GM18499 (cell line): ENCODE data around the gene IKZF3.
"Not testable (repeated sequence)": the region's sequence is repeated elsewhere in the genome, so short reads cannot be mapped to it uniquely, and the experiment has no call there.

ENCODE experiments used
- ATAC-seq: cut with Tn5 transposase; IDR thresholded peaks from one replicate; pipeline ENCODE4 v1.9.1; 2021; ENCODE audit warnings: moderate number of reproducible peaks; ENCODE audit not compliant: insufficient read depth, unreplicated experiment

IKZF3 gene

GRCh38 chr17:39787743-39788484 lies 76.2 kb downstream of the IKZF3 start:
- ATAC-seq: no peak

GRCh38 chr17:39787041-39787440 lies 77.1 kb downstream of the IKZF3 start:
- no peak for ATAC-seq

DNA sequence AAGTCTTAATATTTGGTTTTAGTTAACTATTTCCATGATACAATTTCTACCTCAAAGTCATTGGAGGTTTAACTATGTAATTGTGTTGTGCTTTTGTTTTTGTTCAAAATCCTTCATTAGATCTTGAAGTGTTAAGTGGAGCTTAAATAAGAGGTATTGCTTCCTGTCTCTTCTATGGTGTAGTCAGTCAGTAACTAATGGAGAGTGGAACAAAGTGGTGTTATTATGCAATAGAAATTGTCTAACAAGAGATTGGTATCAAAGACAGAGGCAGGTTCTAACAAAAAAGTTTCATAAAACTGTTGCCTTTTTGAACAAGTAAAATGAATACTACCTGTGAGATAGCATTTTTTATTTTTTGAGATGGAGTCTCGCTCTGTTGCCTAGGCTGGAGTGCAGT lies 81.1 kb downstream of the IKZF3 start:
- no peak for ATAC-seq

DNA sequence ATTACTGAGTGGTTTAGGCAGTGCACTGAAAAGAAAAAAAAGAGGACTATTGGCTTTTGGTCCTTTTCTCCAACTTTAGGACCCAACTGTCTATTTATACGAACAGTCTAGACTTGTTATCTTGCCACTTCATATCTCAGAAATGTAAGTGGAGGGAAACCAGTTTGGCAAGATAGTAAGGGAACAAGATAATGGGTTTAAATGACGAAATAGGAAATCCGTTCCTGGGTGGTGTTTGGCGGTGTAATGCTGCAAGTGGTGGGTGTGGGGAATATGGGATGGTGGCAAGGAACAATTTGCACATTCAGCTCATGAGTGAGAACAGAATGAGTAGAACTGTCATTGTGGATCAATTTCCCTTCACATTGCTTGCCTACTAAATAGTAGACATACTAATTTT lies 81.6 kb downstream of the IKZF3 start:
- no peak for ATAC-seq

DNA sequence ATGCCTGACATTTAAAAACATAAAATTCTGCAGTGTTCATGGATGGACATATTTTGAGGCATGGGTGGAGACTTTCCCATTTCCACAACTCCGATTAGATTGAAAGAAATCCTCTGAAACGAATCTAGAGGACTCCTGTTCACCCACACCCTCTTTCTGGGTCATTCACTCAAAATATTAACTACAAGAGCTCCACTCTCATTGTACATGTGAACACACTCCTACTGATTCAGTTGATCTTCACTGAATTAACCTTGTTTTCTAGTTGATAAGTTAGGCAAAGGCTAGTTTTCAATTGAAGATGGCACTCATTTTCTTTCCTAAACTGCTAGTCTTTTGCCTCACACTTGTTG lies 82.3 kb downstream of the IKZF3 start:
- ATAC-seq: no peak

GRCh38 chr17:39781031-39781860 lies 82.9 kb downstream of the IKZF3 start:
- ATAC-seq: no peak

DNA sequence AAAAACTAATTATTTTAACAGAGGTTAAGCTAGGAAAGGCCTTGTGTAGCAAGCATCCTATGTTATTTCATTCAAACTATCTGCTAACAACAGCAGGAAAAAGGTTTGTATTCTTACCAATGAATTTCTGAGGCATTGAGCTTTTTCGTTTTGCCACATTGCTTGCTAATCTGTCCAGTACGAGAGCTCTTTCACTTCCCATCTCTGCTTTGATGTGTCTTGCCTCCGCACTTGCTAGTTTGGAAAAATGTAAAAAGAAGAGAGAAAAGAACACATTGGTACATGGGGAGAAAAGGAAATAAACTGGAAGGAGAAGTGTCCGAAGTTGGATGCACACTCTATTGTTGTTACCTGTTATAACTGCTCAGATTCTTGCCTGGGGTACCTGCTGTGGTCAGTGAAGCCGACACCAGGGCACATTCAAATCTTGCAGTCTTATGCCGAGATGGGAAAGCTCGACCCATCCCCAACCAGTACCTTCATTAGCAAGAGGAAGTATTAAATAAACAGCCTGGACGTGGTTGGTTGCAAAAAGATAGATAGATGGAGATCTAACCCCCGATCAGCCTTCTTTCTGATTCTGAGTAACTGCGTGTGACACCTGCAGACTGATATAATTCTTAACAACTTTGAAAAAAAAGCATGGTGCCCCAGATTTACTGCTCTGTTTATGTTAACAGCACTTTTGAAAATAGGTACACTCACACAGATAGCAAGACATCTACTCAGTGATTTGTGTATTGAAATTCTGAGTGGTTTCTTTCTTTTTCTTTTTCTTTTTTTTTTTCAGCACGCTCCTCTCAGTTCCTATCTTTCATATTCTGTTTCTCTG lies 86.4 kb downstream of the IKZF3 start:
- ATAC-seq: peak; percentile 45

- no peak for ATAC-seq
Measured at GRCh38 chr17:39776252-39776651, 87.9 kb downstream of the IKZF3 start.

- ATAC-seq: no peak
Measured at GRCh38 chr17:39775031-39775430, 89.1 kb downstream of the IKZF3 start.

DNA sequence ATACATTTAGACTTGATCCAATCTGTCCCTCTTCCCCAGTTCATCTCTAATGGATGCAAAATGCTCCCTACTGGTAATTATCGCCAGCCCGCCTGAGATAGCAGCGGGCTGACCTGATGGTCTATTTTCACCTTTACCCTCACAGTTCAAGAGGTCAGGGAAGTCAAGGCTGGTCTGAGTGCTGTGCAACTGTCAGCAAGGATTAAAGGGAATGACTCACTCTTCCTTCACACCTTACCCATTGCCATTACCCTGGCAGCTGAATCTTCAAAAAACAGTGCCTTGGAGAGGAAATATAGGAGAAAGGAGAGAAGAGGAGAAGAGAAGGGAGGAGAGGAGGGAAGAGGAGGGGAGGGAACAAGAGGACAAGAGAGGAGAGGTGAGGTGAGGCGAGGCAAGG lies 90.1 kb downstream of the IKZF3 start:
- no peak for ATAC-seq

DNA sequence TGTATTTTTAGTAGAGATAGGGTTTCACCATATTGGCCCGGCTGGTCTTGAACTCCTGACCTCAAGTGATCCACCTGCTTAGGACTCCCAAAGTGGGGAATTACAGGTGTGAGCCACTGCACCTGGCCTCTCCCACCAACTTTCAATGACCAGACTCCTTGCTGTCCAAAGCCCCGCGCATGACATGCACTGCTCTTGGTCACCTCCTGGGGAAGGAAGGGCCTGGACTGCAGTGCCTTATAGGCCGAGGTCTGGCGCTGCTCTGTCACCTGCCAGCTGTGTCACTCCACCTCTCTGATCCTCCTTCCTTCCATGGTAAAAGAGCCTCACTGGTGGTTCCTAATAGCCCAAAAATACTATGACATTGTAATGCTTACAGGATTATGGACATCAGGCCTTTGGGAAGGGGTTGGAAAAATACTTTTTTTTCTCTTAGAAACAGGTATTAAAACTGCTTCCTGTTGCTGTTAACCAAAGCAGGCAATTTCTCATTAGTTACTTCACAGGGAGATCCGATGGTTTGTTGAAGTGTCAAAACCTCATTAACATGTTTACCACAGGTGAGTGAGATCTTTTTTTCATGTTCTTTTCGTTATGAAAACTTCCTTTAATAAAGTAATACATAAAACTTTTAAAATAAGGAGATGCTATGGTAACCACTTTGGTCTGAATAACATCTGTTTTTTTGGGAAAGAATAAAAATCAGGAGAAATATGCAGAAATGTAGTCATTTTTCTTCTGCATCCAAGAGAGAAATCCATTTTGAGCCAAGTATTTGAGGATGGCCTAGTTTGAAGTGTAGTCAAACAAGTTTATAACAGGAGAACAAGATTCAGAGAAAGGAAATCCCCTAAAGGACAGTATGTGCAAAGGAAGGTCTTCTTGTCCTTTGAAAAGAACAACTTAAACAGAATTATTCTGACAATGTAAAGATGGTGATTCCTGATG lies 90.9 kb downstream of the IKZF3 start:
- no peak for ATAC-seq

DNA sequence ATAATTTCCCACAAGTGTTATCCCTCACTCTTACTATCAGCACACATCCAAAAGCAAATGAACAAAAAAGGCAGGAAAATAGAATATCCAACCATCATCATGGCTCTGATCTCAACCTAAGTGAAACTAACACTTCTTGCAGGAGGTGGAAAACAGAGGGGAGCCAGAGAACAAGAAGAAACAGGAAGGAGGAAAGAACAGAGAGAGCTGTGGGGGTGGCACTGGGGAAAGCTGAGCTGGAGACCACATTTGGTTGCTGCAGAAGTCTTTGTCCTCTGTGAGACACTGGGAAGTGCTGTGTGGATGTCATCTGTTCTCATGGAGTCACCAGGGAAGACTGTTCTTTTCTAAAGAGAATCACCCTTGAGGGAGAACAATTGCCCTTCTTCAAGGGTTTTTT lies 91.7 kb downstream of the IKZF3 start:
- ATAC-seq: no peak

DNA sequence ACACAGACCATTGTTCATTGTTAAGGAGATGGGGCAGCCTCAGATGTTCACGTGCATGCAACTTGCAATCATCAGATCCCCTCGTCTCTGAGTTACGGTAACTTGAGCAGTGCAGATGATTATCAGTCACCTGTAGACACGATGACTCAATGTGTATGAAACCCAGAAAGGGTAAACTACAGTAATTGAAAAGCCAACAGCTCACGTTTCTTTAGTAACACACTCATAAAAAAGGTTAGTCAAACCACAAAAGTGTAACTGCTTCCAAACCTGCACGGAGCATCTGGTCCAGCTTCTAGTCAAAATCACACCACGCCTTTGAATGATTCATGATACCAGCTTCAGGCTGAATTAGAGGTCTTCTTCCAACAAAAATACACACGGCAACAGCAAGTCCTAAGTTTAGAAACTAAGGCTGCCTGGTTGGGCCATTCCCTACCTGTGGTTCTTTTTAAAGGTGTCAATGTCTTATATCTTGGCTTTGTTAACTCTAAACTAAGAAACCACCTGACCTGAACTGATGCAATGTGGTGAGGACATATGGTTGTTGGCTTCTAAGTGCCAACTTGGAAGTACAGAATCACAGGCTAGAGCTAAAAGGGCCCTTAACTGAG lies 94.0 kb downstream of the IKZF3 start:
- ATAC-seq: peak; percentile 45

DNA sequence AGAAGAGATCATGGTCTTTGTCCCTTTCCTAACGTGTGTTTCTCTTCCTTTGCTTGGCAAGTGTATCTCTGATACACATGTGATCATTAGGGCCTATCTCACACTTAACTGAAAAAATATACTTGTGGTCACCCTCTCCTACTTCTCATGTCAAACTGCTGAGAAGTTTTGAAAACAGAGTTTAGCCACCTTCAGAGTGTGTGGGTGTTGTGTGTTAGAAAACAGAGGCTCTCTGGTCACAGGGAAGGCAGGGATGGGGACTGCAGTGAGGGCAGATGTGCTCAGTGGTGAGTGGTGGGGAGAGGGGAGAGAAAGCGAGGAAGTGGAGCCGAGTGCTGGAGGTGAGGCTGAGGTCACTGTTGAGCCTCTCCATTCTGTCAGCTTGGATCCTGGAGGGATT lies 97.0 kb downstream of the IKZF3 start:
- ATAC-seq: no peak

GRCh38 chr17:39765766-39766165 lies 98.3 kb downstream of the IKZF3 start:
- ATAC-seq: no peak

GRCh38 chr17:39765175-39765574 lies 98.9 kb downstream of the IKZF3 start:
- ATAC-seq: no peak

DNA sequence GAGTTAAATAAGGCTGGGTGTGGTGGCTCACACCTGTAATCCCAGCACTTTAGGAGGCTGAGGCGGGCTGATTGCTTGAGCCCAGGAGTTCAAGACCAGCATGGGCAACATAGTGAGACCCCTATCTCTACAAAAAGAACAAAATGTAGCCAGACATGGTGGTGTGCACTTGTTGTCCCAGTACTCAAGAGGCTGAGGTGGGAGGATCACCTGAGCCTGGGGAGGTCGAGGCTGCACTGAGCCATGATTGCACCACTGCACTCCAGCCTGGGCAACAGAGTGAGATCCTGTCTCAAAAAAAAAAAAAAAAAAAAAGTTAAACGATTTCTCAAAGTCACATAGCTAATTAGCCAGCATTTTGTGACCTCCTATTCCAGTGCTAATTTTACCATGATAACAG lies 99.9 kb downstream of the IKZF3 start:
- not testable (repeated sequence) for ATAC-seq

DNA sequence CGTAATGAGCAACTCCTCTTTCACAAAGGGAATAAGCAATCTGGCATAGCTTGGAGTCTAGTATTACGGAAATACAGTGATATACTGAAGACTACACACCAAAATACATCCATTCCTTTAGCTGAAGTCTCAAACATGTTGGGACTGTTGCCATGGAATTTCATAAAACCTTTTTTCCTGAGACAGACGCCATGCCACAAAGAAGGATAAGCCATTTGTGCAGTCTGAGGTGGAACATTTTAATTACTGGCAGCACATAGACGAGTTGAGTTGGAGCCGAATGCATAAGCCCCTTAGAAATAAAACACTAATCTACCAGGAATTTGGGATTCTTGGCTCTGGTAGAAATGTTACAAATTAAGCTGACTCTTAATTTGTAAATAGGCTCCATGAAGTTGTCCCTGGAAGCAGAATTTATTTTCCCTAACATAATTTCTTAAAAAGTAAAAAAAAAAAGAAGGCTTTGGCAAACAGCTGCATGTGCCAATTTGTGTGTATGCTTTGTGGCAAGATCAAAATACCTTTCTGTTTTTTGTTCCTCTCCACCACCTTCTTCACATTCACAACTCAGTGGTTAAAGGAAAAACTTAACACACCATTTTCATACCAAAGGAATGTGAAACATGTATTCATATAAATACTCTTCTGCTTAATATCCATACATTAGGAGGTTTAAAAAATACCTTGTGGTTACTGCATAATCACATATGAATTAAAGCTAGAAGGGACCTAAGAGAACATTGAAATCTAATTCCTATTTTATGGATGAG lies 100.9 kb downstream of the IKZF3 start:
- ATAC-seq: no peak
